PFSK-1 (cell line): Measurements from ENCODE around the gene LRMDA.

Experiments
- FOXP2 ChIP-seq: optimal IDR thresholded peaks from 2 replicates; pipeline ENCODE3; 2011; ENCODE audit warnings: borderline replicate concordance, control low read depth, inconsistent platforms; ENCODE audit not compliant: insufficient read depth; ENCODE audit errors: extremely low read length, extremely low read depth
- POLR2AphosphoS5 ChIP-seq: IDR thresholded peaks from 2 replicates; pipeline ENCODE4 v1.6.1; 2012; ENCODE audit warnings: low read depth, mild to moderate bottlenecking, control low read depth, low read length, moderate library complexity
- SIN3A ChIP-seq: IDR thresholded peaks from 2 replicates; pipeline ENCODE4 v1.6.1; 2012; ENCODE audit warnings: mild to moderate bottlenecking, low read length, moderate library complexity, borderline replicate concordance; ENCODE audit not compliant: insufficient read depth
- TAF1 ChIP-seq: IDR thresholded peaks from 2 replicates; pipeline ENCODE4 v1.6.1; 2012; ENCODE audit warnings: low read length, control low read depth, borderline replicate concordance; ENCODE audit not compliant: insufficient read depth
- TF ChIP-seq, protein P1 (sequence below), 2 experiments: IDR thresholded peaks; 2 replicates each; pipeline versions ENCODE4 v1.6.1 to v1.8.0; 2011 to 2012; ENCODE audit warnings: low read depth in 2 of 2, low read length in 2 of 2, control low read depth in 1 of 2, inconsistent platforms in 1 of 2, mild to moderate bottlenecking in 1 of 2, moderate library complexity in 1 of 2; ENCODE audit not compliant: insufficient read depth in 1 of 2

LRMDA gene

DNA sequence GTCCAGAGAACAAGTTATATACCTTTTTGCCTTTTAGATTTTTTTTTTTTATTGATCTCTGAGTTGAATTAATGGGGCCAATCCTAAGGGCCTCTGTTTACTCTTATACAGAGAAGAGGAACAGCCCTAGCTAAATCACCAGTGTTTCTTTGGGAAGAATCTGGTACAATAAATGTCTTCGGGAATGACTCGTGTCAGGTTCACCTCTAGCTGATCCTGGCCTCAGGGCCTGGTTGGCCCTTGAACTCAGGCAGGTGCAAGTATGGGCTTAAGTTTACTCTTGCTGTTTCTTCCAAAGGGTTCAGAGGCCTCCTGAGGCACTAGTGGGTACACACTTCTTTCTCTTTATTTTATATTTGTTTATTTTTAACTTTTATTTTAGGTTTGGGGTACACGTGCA lies 71.0 kb downstream of the LRMDA start:
- TF ChIP-seq FOXP2 (no peak), SIN3A (no peak), TAF1 (no peak), POLR2AphosphoS5 (no peak)
- TF ChIP-seq, protein P1, sequence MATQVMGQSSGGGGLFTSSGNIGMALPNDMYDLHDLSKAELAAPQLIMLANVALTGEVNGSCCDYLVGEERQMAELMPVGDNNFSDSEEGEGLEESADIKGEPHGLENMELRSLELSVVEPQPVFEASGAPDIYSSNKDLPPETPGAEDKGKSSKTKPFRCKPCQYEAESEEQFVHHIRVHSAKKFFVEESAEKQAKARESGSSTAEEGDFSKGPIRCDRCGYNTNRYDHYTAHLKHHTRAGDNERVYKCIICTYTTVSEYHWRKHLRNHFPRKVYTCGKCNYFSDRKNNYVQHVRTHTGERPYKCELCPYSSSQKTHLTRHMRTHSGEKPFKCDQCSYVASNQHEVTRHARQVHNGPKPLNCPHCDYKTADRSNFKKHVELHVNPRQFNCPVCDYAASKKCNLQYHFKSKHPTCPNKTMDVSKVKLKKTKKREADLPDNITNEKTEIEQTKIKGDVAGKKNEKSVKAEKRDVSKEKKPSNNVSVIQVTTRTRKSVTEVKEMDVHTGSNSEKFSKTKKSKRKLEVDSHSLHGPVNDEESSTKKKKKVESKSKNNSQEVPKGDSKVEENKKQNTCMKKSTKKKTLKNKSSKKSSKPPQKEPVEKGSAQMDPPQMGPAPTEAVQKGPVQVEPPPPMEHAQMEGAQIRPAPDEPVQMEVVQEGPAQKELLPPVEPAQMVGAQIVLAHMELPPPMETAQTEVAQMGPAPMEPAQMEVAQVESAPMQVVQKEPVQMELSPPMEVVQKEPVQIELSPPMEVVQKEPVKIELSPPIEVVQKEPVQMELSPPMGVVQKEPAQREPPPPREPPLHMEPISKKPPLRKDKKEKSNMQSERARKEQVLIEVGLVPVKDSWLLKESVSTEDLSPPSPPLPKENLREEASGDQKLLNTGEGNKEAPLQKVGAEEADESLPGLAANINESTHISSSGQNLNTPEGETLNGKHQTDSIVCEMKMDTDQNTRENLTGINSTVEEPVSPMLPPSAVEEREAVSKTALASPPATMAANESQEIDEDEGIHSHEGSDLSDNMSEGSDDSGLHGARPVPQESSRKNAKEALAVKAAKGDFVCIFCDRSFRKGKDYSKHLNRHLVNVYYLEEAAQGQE (IDR thresholded peaks at IDR 0.05; ENCODE audit: insufficient read depth in 1 of 2, low read depth in 2 of 2, low read length in 2 of 2), result no peak

DNA sequence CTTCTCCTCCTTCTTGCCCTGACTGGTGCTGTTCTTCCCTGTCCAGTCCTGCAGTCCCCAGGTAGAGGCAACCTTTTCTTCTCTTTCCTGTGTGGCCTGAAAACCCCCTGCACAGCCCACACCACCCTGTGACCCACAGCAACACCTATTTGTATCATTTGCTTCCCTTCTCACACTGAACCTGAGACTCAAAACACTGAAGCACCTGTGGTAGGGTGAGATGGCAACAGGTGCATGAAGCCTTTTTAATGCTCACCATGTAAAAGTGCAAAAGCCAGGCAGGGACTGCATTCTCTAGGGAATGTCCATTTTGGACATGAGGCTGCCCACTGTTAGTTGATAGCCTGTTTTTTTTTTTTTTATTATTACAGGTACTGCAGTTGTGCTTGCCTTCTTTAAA lies 71.4 kb downstream of the LRMDA start:
- TF ChIP-seq FOXP2, result no peak
- TF ChIP-seq SIN3A, result no peak

DNA sequence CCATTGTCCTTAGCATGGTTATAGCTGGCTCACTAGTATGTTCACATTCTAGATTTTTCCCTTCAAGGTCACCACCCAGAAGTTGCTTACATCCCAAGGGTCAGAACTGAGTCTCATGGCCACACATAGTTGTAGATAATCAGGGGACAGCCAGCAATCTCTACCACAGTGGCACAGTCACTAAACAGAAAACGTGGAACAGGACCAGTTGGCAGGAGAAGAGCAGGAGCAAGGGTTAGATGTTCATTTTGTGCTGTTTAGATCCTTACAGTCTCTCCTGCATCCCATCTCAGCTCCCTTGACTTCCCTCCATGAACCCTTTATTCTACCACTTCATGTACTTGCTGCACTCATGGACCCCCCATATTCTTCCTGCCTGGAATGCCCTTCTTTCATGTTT lies 73.9 kb downstream of the LRMDA start:
- no peak for TF ChIP-seq TAF1
- no peak for TF ChIP-seq FOXP2
- no peak for TF ChIP-seq SIN3A

DNA sequence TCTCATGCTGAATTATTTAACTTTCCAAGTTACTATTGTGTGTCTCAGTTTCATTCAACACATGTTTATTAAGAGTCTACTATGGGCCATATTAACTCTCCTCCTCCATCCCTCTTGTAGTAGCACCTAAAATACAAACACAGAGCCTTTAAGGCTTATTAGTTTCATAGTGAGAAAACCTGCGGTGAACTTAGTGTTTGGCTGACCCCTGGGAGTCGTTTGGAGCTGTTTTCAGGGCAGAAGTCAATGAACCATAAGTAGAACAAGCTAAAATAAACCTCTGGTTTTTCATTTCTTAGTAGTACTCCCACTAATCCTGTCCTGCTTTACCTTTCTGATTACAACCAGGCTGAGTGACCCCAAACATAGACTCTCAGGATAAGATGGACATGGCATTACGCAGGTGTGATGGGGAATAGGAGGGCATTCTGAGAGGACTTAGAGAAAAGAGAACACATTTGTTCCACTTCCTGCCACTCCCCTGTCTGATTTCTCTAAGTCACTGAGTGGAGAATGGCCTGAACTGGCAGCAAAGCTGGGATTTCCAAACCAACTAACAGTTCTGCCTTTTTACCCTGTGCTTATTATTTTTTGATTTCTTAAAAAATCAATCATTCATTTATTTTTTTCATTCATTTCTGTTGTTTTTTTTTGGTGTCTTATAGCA lies 74.5 kb downstream of the LRMDA start:
- TF ChIP-seq SIN3A, result no peak

DNA sequence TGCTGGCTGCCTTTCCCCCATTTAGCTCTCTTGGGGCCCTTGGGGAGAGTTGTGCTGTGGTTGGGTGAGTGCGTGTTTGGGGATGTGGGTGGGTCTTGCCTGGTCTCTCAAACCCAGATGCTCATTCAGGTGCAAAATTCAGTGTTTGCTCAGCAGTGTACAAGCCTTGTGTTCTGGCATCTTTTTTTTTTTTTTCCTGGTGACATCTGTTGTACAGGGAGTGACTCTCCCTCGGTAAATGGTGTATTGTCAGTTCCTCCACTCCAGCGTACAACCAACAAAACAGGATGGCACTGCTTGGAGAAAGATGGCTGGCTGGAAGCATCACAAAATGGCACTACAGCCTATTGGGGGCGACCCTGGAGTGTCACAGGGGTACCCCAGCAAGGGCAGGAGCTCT lies 75.5 kb downstream of the LRMDA start:
- TF ChIP-seq SIN3A, result no peak
- TF ChIP-seq FOXP2, result no peak
- TF ChIP-seq POLR2AphosphoS5, result no peak
- TF ChIP-seq, protein P1 (IDR thresholded peaks at IDR 0.05; ENCODE audit: insufficient read depth in 1 of 2, low read depth in 2 of 2, low read length in 2 of 2), result no peak
- TF ChIP-seq TAF1, result no peak

DNA sequence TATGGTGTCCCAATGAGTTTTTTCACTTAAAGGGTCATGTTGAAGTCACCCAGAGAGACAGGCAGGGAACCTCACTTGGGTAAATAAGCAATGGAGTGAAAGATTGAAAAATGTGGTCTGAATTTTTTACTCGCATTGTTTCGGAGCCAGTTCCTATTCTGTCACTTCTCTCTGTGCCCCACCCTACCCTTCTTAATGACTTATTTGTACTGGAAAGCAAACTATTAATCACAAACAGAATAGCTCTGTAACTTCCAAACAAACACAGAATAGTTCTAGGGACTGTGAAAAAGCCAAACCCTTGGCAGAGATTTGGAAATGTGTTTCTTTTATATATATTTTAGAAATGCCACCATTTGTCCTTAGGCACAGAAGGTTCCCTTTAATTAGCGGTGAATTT lies 76.0 kb downstream of the LRMDA start:
- TF ChIP-seq FOXP2 (no peak), TAF1 (no peak), SIN3A (no peak), POLR2AphosphoS5 (no peak)
- TF ChIP-seq, protein P1 (IDR thresholded peaks at IDR 0.05; ENCODE audit: insufficient read depth in 1 of 2, low read depth in 2 of 2, low read length in 2 of 2), result no peak
